GM12892 (cell line): Measurements from ENCODE around the gene TRIM59.

Experiments used
- POLR2A ChIP-seq: IDR thresholded peaks from 2 replicates; pipeline ENCODE4 v1.6.1; 2011; ENCODE audit warnings: low read depth, low read length, control low read depth
- POLR2AphosphoS5 ChIP-seq: IDR thresholded peaks from 2 replicates; pipeline ENCODE4 v1.6.1; 2011; ENCODE audit warnings: low read depth, low read length, control low read depth
- TAF1 ChIP-seq: IDR thresholded peaks from 2 replicates; pipeline ENCODE4 v1.6.1; 2011; ENCODE audit warnings: low read depth, mild to moderate bottlenecking, control low read depth, low read length, borderline replicate concordance

DNA sequence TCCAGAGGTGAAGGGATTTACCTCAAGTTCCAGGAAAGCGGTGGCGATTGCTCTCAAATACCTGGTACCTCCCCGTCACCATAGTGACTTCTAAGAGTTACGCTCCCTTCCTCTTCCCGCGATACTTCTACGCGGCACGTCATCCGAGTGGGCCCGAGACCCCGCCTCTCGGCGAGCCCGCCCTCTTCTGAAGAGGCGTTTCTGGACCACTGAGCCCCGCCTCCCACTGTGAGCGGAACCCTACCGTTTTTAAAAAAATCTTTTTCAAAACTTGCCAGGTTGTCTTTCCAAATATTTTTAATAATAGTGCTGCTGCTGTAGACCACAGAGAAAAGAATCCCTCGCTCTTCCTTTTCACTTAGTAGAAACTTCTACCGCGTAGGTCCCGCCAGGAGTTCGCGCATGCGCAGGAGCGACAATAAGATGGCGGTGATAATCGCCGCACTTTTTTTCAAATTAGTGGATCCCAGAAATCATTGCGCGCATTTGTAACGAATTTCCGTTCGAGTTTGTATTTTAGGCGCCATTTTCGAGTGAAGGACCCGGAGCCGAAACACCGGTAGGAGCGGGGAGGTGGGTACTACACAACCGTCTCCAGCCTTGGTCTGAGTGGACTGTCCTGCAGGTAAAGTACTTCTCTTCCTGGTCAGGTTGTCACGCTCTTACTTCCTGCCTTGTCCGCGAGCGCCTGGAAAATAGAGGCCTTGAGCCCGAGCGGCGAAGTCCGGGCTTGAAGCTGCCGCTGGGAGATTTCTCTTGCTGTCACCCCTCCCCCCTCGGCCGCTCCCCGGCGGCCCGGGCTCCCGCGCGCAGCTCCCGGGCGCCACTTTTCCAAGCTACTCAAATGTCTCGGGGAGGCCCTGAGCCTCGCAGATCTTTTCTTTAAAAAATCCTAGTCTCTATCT, 50.2 kb downstream of the TRIM59 start, which contains the start of the genes IFT80 and SMC4:
- TF ChIP-seq POLR2A (peak; percentile 86), POLR2AphosphoS5 (peak; percentile 83), TAF1 (peak; percentile 36; the same call in 1 of the 2 replicates)
